Cardiac septum (tissue), 1 donor: ENCODE measurements around the gene SLC25A53. TPM values are rescaled to one million over a fixed set of nuclear protein-coding genes. Genes with fewer than 3 reads are reported as not detected.
"Not testable (repeated sequence)": the region's sequence is repeated elsewhere in the genome, so short reads cannot be mapped to it uniquely, and the experiment has no call there.

Source experiments
- DNase-seq: peaks from one replicate; pipeline ENCODE4 v3.0.0-alpha.2; 2020; ENCODE audit warnings: low spot score
- intact Hi-C: fragments of 100-400 bp; cut with DNase I; formaldehyde crosslinking; loops from one replicate; pipeline ENCODE4 v1.14.0; 2022
- total RNA-seq: library from RNA; stranded (reverse); fragmentation: NEBNext Ultra II Directional; extraction: Animal tissue kit (Norgen Biotek cat#: 25700); gene quantifications from one replicate; pipeline ENCODE4 v1.2.1, GENCODE V29; 2021
- donor health status: DM: no; HTN: no; CAD: no.

Gene SLC25A53
- total RNA-seq, 1 donor from 2014 or later: 10.9 TPM

- intact Hi-C loops: loop anchor here (2.0 kb wide), 1 partner anchor 292 kb away; no protein-coding TSS in a partner anchor
- DNase-seq: no peak
These were observed 20.4 kb downstream of the SLC25A53 start for GRCh38 chrX:104136241-104137019.

GRCh38 chrX:104135677-104136076 is 21.1 kb downstream of the SLC25A53 start:
- intact Hi-C loops: loop anchor here (2.0 kb wide), 1 partner anchor 291 kb away; no protein-coding TSS in a partner anchor
- no peak for DNase-seq

DNA sequence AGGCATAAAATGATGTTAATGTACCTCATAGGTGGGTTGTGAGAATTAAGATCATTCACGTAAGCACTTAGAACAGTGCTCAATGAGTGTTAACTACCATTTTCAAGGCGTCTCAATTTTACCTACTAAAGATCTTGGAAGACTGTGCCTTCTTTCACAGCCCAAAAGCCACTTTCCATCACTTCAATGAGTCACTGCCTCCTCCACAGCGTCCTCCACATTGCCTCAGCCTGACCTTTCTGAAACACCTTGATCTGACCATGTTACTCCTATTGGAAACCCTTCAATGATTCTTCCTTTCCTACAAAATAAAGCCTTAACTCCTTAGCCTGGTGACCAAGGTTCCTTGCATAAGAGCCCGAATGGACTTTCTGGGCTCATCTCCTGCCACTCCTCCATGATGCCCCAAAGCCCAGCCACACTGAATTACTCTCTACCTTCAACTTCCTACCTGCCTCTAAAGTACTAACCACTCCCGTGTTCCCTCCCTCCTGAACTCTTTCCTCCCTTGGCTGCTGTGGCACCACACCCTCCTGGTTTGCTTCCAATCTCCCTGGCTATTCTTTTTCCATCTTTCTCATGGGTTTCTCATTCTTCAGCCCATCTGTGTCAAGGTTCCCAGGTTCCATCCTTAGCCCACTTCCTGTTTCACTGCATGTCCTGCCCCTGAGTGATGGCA is 22.1 kb downstream of the SLC25A53 start:
- DNase-seq: no peak
- intact Hi-C loops: no loop called here

DNA sequence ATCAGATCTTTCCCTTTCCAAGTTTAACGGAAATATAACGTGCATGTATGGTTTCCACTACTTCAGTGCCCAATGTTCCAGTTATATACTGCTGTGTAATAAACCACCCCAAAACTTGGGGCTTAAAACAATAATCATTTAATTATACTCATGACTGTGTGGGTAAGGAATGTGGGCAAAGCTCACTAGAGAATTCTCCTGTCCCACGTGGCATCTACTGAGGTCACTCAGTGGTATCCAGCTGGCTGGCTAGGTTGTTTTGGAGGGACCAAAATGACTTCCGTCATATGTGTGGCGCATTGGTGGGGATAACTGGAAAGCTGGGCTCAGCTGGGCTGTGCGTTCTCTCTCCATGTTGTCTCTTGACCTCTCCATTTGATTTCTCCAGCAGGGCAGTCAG is 26.0 kb downstream of the SLC25A53 start:
- intact Hi-C loops: no loop called here
- DNase-seq: no peak

DNA sequence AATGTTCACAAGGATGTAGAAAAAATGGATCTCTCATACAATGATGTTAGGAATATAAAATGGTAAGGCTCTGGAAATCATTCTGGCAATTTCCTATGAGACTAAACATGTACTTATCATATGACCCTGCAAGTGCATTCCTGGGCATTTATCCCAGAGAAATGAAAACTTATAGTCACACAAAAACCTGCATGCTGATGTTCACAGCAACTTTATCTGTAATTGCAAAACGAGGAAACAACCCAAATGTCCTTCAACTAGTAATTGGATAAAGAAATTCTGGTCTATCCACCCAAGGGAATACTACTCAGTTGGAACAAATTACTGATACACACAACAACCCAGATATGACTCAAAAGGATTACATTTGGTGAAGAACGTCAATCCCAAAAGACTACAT is 30.0 kb downstream of the SLC25A53 start:
- intact Hi-C loops: no loop called here

GRCh38 chrX:104122829-104123228 is 34.0 kb downstream of the SLC25A53 start:
- DNase-seq: no peak

More for the DNA sequence above, 30.0 kb downstream of the SLC25A53 start:
- DNase-seq: no peak

DNA sequence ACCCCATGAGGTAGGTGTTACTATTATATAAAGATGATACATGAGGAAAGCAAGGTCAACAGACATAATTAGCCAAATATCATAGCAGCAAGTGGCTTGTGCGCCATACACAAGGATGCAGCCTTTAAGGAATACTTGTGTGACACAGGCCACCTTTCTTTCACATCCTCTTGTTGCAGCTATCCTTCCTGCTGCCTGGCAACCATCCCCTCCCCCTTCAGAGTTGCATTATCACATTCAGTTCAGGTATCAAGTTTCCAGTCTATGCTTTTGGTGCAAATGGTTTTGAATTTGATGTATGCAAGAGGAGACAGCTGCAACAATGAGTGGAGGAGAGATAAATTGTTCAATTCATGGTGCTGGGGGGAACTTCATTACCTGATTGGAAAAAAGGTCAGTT is 38.0 kb downstream of the SLC25A53 start:
- DNase-seq: no peak
- intact Hi-C loops: no loop called here

More at GRCh38 chrX:104122829-104123228, 34.0 kb downstream of the SLC25A53 start:
- intact Hi-C loops: no loop called here

GRCh38 chrX:104117759-104118158 is 39.0 kb downstream of the SLC25A53 start:
- intact Hi-C loops: no loop called here
- DNase-seq: no peak

DNA sequence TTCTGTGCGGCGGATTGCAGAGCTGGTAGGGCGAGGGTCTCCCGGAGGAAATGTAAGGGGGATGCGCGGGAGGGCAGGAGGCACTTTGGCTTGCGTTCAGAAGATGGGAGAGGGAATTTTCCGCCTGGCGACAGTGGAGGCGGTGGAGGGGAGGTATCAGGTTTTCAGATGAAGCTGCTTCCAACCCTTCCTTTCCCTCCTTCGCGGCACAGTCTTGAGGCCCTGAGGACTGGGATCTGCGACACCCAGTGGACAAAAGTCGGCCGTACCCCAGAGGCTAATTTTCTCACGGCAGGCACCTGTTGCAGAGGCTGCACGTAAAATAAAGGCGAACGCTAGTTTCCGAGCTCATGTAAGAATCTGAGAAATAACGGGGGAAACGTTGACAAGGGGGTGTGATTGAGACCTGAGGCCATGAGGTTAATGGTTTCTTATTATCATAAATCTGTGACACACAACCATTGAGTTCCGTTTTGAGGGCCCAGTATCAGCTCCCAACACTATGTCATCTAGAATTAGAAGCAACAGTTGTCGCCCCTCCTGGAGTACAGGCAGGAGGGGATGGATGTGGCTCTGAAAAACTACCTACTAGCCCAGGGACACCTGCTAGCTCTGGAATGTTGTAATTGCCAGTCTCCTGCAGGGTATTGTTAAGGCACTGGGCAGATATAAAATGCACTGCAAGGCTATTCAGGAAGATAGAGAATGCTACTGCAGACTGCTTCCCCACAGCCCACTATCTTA is 43.4 kb downstream of the SLC25A53 start:
- peak; percentile 78 for DNase-seq
- intact Hi-C loops: loop anchor here (5.0 kb wide), 1 partner anchor 281 kb away; the partner anchor contains the start of gene RAB9B

DNA sequence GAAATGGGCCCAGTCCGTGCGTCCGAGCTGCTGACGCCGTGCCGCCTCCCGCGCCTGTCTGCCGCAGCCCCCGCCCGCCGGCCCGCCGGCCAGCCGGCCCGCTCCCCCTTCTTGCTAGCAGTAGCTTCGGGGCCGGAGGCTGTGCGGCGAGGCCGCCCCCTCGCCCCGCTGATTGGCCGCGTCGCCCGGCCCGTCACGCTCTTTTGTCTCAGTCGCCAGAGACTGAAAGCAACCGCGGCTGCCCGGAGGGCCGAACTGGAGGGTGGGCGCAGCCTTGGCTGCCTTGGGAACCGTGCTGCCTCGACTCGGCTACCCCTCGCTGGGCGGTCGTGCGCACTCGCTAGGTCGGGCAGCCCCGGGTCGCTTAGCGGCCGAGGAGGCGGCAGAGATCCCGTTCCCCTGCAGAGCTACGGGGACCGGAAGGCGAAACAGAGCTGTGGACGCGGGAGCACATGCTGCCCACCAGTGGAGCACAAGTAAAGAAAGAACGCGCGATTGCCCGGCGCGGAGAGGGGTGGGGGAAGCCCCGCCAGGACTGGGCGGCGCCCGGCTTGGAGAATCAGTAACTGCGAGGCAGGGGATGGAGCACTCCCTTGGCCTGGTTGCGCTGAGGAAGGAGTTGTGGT is 44.4 kb downstream of the SLC25A53 start, which contains the start of gene ZCCHC18:
Gene ZCCHC18 (plus strand): TSS at position 198 of the 626 bp plus-strand sequence. CDS start 1,589 bp downstream, outside the sequence.
- peak; percentile 78 for DNase-seq
- intact Hi-C loops: loop anchor here (5.0 kb wide), 1 partner anchor 280 kb away; the partner anchor contains the start of gene RAB9B

GRCh38 chrX:104110491-104111240 is 46.1 kb downstream of the SLC25A53 start:
- not testable (repeated sequence) for DNase-seq
- intact Hi-C loops: loop anchor here (5.0 kb wide), 1 partner anchor 278 kb away; the partner anchor contains the start of gene RAB9B

GRCh38 chrX:104108955-104109354 is 47.9 kb downstream of the SLC25A53 start:
- intact Hi-C loops: no loop called here
- no peak for DNase-seq

GRCh38 chrX:104105330-104106262 is 51.2 kb downstream of the SLC25A53 start:
- DNase-seq: no peak
- intact Hi-C loops: no loop called here

DNA sequence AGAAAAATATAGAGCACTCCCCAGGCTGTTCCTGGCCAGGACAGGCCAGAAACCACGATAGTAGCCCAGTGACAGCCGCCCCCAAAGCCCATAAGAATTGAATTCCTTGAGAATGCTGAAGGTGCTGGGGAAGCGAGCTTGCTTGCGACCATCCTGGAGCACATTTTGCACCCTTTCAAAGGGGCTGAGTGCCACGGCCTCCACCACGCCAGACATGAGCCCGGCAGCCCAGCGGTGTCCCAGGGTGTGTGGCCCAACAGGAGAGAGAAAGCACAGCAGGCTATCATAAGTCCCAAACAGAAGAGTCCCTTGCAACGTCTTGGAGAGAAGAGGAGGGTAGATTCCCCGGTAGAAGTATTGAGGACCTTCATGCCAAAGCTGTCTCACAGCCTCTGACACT is 52.1 kb downstream of the SLC25A53 start:
- DNase-seq: no peak
- intact Hi-C loops: no loop called here

DNA sequence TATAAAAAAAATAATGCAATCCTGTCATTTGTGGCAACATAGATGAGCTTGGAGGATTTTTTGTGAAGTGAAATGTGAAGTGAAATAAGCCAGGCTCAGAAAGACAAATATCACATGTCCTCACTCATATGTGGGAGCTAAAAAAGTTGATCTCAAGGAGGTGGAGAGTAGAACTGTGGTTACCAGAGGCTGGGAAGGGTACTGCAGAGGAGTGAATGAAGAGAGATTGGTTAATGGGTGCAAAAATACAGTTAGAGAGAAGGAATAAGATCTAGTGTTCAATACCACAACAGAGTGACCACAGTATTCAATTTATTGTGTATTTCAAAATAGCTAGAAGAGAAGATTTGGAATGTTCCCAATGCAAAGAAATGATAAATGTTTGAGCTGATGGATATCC is 57.9 kb downstream of the SLC25A53 start:
- intact Hi-C loops: no loop called here
- no peak for DNase-seq

GRCh38 chrX:104098151-104098808 is 58.5 kb downstream of the SLC25A53 start:
- DNase-seq: no peak
- intact Hi-C loops: no loop called here

DNA sequence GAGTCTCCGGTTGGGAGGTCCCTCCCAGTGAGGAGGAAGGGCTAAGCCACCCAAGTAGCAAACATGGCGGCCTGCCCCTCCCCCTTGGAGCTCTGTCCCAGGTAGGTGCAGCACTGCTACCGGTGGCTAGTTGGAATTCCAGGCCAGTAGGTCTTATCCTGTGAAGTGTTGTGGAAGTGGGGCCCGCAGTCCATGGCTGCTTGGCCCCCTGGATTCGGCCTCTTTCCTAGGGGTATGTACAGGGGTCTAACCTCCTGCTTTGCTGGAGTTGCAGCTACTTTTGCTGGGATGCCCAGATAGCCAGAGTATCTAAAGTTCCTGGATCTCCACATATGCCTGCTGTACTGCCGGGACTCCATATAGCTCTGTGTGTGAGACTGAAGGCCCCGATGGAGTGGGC is 70.9 kb downstream of the SLC25A53 start:
- intact Hi-C loops: no loop called here
- no peak for DNase-seq
